Activated CD8-positive, alpha-beta T cell treated with anti-CD3 and anti-CD28 coated beads, Interleukin-2, amount 10 ng/mL, durations not matched to agents 7 days and 5 days (primary cell): Measurements from ENCODE around the gene CCDC91. TPM values are rescaled to one million over a fixed set of nuclear protein-coding genes. Genes with fewer than 3 reads are reported as not detected.
"Not testable (repeated sequence)": the region's sequence is repeated elsewhere in the genome, so short reads cannot be mapped to it uniquely, and the experiment has no call there.

Experiments
- ATAC-seq: fragments of 150-1000 bp; cut with Tn5 transposase; one replicate; pipeline ENCODE4 v1.10.0; 2021; ENCODE audit warnings: moderate library complexity
- CTCF ChIA-PET: fragments of 350-600 bp; sonication (Branson Sonifier 250); formaldehyde crosslinking; loops from one replicate; lab custom pipeline; 2021; ENCODE audit warnings: antibody characterized with exemption; lab: Charles Lee
- POLR2A ChIA-PET: fragments of 350-600 bp; sonication (Branson Sonifier 250); formaldehyde crosslinking; loops from one replicate; lab custom pipeline; 2021; ENCODE audit warnings: antibody characterized with exemption; lab: Charles Lee
- DNase-seq: peaks from one replicate; pipeline ENCODE4 v3.0.0-alpha.2; 2020
- H3K27ac Mint-ChIP-seq: one replicate; pipeline ENCODE4 v1.8.0; 2021; ENCODE audit warnings: mild to moderate bottlenecking, mixed read lengths
- H3K27me3 Mint-ChIP-seq: one replicate; pipeline ENCODE4 v1.8.0; 2021; ENCODE audit warnings: low read depth, mixed read lengths
- H3K36me3 Mint-ChIP-seq: one replicate; pipeline ENCODE4 v1.8.0; 2021; ENCODE audit warnings: low read depth, mixed read lengths
- H3K4me1 Mint-ChIP-seq: one replicate; pipeline ENCODE4 v1.8.0; 2021; ENCODE audit warnings: low read depth, mixed read lengths
- H3K4me3 Mint-ChIP-seq: one replicate; pipeline ENCODE4 v1.8.0; 2021; ENCODE audit warnings: mild to moderate bottlenecking, mixed read lengths
- H3K9me3 Mint-ChIP-seq: one replicate; pipeline ENCODE4 v1.8.0; 2022; ENCODE audit warnings: mixed read lengths; ENCODE audit not compliant: insufficient read depth
- total RNA-seq, 2 experiments: library from RNA; stranded (reverse); gene quantifications; one replicate each; pipeline ENCODE4 v1.2.3, GENCODE V29; 2021

CCDC91 gene
- total RNA-seq, 2 experiments from 2014 or later, result 18.4 to 23.4 TPM

GRCh38 chr12:28265435-28266042 lies 75.3 kb downstream of the CCDC91 start:
- POLR2A ChIA-PET, result no interaction called here
- CTCF ChIA-PET, result no interaction called here

GRCh38 chr12:28267920-28268607 lies 77.8 kb downstream of the CCDC91 start:
- H3K4me1 Mint-ChIP-seq, DNase-seq, H3K27ac Mint-ChIP-seq, H3K4me3 Mint-ChIP-seq, H3K27me3 Mint-ChIP-seq, CTCF ChIA-PET: not testable (repeated sequence)
- POLR2A ChIA-PET, result interaction anchor here (1.5 kb wide), 1 partner anchor 77 kb away, joined by 3 read pairs; the partner anchor contains the start of gene CCDC91
- ATAC-seq, result peak; percentile 47
- Mint-ChIP-seq H3K36me3 (peaks cover 10% of the 10 kb centered on the region), H3K9me3 (peaks cover 19% of the 10 kb centered on the region)

More at GRCh38 chr12:28265435-28266042, 75.3 kb downstream of the CCDC91 start:
- Mint-ChIP-seq H3K36me3 (peaks cover 3% of the 10 kb centered on the region), H3K4me1 (no peaks in the 10 kb centered on the region), H3K4me3 (no peak overlapping the region), H3K27me3 (no peaks in the 10 kb centered on the region), H3K9me3 (peaks cover 6% of the 10 kb centered on the region), H3K27ac (no peak overlapping the region)
- no peak for ATAC-seq
- no peak for DNase-seq

- H3K4me3 Mint-ChIP-seq, result no peak overlapping the region
- H3K36me3 Mint-ChIP-seq, result peaks cover 10% of the 10 kb centered on the region
- ATAC-seq (peak; percentile 42), DNase-seq (no peak)
- no peaks in the 10 kb centered on the region for H3K4me1 Mint-ChIP-seq
- no peaks in the 10 kb centered on the region for H3K27me3 Mint-ChIP-seq
- ChIA-PET CTCF (no interaction called here), POLR2A (no interaction called here)
- no peak overlapping the region for H3K27ac Mint-ChIP-seq
- peaks cover 19% of the 10 kb centered on the region for H3K9me3 Mint-ChIP-seq
Measured at GRCh38 chr12:28268608-28269229, 78.5 kb downstream of the CCDC91 start.

GRCh38 chr12:28269851-28270250 lies 79.6 kb downstream of the CCDC91 start:
- Mint-ChIP-seq H3K27ac (no peak overlapping the region), H3K4me1 (no peaks in the 10 kb centered on the region), H3K36me3 (peaks cover 19% of the 10 kb centered on the region), H3K9me3 (peaks cover 19% of the 10 kb centered on the region), H3K27me3 (no peaks in the 10 kb centered on the region), H3K4me3 (no peak overlapping the region)
- ChIA-PET CTCF (no interaction called here), POLR2A (no interaction called here)
- DNase-seq, result no peak
- ATAC-seq, result no peak

- ATAC-seq (no peak), DNase-seq (no peak)
- ChIA-PET POLR2A (no interaction called here), CTCF (interaction anchor here (1.3 kb wide), 1 partner anchor 10 kb away, joined by 3 read pairs; no protein-coding TSS in a partner anchor)
- Mint-ChIP-seq H3K9me3 (peaks cover 5% of the 10 kb centered on the region), H3K4me1 (no peaks in the 10 kb centered on the region), H3K4me3 (no peak overlapping the region), H3K27me3 (no peaks in the 10 kb centered on the region), H3K36me3 (peaks cover 16% of the 10 kb centered on the region), H3K27ac (no peak overlapping the region)
Measured at GRCh38 chr12:28278499-28278898, 88.2 kb downstream of the CCDC91 start.

GRCh38 chr12:28278960-28279359 lies 88.7 kb downstream of the CCDC91 start:
- no peaks in the 10 kb centered on the region for H3K27me3 Mint-ChIP-seq
- no peak overlapping the region for H3K4me3 Mint-ChIP-seq
- DNase-seq (no peak), ATAC-seq (no peak)
- no peak overlapping the region for H3K27ac Mint-ChIP-seq
- ChIA-PET CTCF (interaction anchor here (1.3 kb wide), 1 partner anchor 9 kb away, joined by 3 read pairs; no protein-coding TSS in a partner anchor), POLR2A (no interaction called here)
- no peaks in the 10 kb centered on the region for H3K4me1 Mint-ChIP-seq
- H3K9me3 Mint-ChIP-seq, result peaks cover 6% of the 10 kb centered on the region
- peaks cover 14% of the 10 kb centered on the region for H3K36me3 Mint-ChIP-seq

GRCh38 chr12:28286352-28286751 lies 96.1 kb downstream of the CCDC91 start:
- DNase-seq (no peak), ATAC-seq (no peak)
- H3K9me3 Mint-ChIP-seq, result peaks cover 34% of the 10 kb centered on the region
- ChIA-PET CTCF (interaction anchor here (1.1 to 1.3 kb wide), 2 partner anchors 23 to 36 kb away, joined by 3 read pairs; no protein-coding TSS in a partner anchor), POLR2A (no interaction called here)
- no peaks in the 10 kb centered on the region for H3K27me3 Mint-ChIP-seq
- no peaks in the 10 kb centered on the region for H3K4me1 Mint-ChIP-seq
- H3K27ac Mint-ChIP-seq, result no peak overlapping the region
- H3K36me3 Mint-ChIP-seq, result peaks cover 31% of the 10 kb centered on the region
- no peak overlapping the region for H3K4me3 Mint-ChIP-seq

- CTCF ChIA-PET, result no interaction called here
- Mint-ChIP-seq H3K9me3 (peaks cover 28% of the 10 kb centered on the region), H3K27ac (no peak overlapping the region), H3K36me3 (peaks cover 29% of the 10 kb centered on the region), H3K4me3 (no peak overlapping the region), H3K4me1 (no peaks in the 10 kb centered on the region), H3K27me3 (no peaks in the 10 kb centered on the region)
- POLR2A ChIA-PET, result no interaction called here
- DNase-seq (no peak), ATAC-seq (no peak)
Measured at GRCh38 chr12:28290262-28290661, 100.0 kb downstream of the CCDC91 start.

- peaks cover 23% of the 10 kb centered on the region for H3K9me3 Mint-ChIP-seq
Measured at GRCh38 chr12:28292699-28293098, 102.4 kb downstream of the CCDC91 start.

GRCh38 chr12:28294300-28294699 lies 104.0 kb downstream of the CCDC91 start:
- DNase-seq (no peak), ATAC-seq (no peak)
- Mint-ChIP-seq H3K9me3 (peaks cover 9% of the 10 kb centered on the region), H3K27ac (no peak overlapping the region), H3K4me1 (no peaks in the 10 kb centered on the region), H3K36me3 (peaks cover 15% of the 10 kb centered on the region), H3K27me3 (no peaks in the 10 kb centered on the region), H3K4me3 (no peak overlapping the region)
- ChIA-PET POLR2A (no interaction called here), CTCF (no interaction called here)

More at GRCh38 chr12:28292699-28293098, 102.4 kb downstream of the CCDC91 start:
- CTCF ChIA-PET, result no interaction called here
- ATAC-seq, result no peak
- Mint-ChIP-seq H3K4me1 (no peaks in the 10 kb centered on the region), H3K4me3 (no peak overlapping the region), H3K36me3 (peaks cover 28% of the 10 kb centered on the region), H3K27me3 (no peaks in the 10 kb centered on the region), H3K27ac (no peak overlapping the region)
- no peak for DNase-seq
- POLR2A ChIA-PET, result interaction anchor here (0.6 kb wide), 1 partner anchor 102 kb away, joined by 4 read pairs; the partner anchor contains the start of gene CCDC91

GRCh38 chr12:28296287-28296686 lies 106.0 kb downstream of the CCDC91 start:
- Mint-ChIP-seq H3K36me3 (peaks cover 6% of the 10 kb centered on the region), H3K27ac (no peak overlapping the region), H3K27me3 (no peaks in the 10 kb centered on the region), H3K4me1 (no peaks in the 10 kb centered on the region), H3K9me3 (no peaks in the 10 kb centered on the region), H3K4me3 (no peak overlapping the region)
- POLR2A ChIA-PET, result no interaction called here
- no peak for DNase-seq
- CTCF ChIA-PET, result no interaction called here
- no peak for ATAC-seq

GRCh38 chr12:28303192-28303591 lies 112.9 kb downstream of the CCDC91 start:
- no peak overlapping the region for H3K27ac Mint-ChIP-seq
- ChIA-PET CTCF (no interaction called here), POLR2A (no interaction called here)
- H3K27me3 Mint-ChIP-seq, result no peaks in the 10 kb centered on the region
- H3K4me1 Mint-ChIP-seq, result no peaks in the 10 kb centered on the region
- H3K4me3 Mint-ChIP-seq, result no peak overlapping the region
- peaks cover 3% of the 10 kb centered on the region for H3K36me3 Mint-ChIP-seq
- H3K9me3 Mint-ChIP-seq, result no peaks in the 10 kb centered on the region
- DNase-seq (no peak), ATAC-seq (no peak)
